ENCODE data around the gene SIGLEC12. TPM values are rescaled to one million over a fixed set of nuclear protein-coding genes. Genes with fewer than 3 reads are reported as not detected.

The SIGLEC12 gene
- total RNA-seq, 4 donors from 2014 or later = 0.31 to 0.85 TPM; not detected in 2

DNA sequence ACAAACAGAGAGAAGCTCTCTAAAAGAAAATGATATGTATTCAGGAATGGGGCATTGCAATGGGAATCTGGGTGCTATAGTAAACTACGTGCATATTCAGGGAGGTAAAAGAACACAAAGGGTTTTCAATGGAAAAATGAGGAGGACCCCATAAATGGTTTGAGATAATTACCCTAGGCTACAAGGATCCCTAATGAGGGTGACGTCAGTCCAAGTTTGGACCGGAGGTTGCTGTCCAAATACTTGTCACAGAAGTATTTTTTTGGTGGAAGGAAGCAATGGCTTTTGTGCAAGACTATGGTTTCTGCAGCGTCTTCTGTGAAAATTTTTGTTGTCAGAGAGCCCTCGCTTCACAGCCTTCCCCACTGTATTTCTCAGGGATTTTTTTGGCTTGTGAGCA is 24.3 kb downstream of the SIGLEC12 start:
- H3K4me3 ChIP-seq = no peak overlapping the region
- TF ChIP-seq POLR2A (IDR thresholded peaks at IDR 0.05) (no peak), POLR2AphosphoS5 (IDR thresholded peaks at IDR 0.05) (no peak)
- 51 to 58% methylated on average over 3 to 5 of the region's 5 CpGs for WGBS, 2 donors (ENCODE audit: low coverage in 1 of 2)
- H3K4me1 ChIP-seq = no peaks in the 10 kb centered on the region
- H3K36me3 ChIP-seq = no peaks in the 10 kb centered on the region
- H3K27me3 ChIP-seq = peaks cover 74% of the 10 kb centered on the region
- H3K9me3 ChIP-seq = no peaks in the 10 kb centered on the region
- no peak overlapping the region for H3K27ac ChIP-seq
- no peak for ATAC-seq

DNA sequence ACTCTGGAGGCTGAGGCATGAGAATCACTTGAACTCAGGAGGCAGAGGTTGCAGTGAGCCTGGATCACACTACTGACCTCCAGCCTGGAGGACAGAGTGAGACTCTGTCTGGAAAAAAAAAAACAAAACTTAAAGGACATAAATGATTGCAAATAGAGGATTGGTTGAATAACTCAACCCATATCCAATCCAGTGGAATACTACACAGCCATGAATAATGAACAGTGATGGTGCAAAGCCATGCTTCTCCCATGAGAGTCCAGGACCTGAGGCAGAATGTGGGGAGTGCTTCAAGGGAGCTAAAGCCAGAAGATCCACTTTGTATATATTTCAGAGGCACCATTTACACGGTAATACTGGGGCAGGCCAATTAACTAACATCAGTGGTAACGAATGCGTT is 25.4 kb downstream of the SIGLEC12 start:
- H3K27me3 ChIP-seq = peaks cover 68% of the 10 kb centered on the region

DNA sequence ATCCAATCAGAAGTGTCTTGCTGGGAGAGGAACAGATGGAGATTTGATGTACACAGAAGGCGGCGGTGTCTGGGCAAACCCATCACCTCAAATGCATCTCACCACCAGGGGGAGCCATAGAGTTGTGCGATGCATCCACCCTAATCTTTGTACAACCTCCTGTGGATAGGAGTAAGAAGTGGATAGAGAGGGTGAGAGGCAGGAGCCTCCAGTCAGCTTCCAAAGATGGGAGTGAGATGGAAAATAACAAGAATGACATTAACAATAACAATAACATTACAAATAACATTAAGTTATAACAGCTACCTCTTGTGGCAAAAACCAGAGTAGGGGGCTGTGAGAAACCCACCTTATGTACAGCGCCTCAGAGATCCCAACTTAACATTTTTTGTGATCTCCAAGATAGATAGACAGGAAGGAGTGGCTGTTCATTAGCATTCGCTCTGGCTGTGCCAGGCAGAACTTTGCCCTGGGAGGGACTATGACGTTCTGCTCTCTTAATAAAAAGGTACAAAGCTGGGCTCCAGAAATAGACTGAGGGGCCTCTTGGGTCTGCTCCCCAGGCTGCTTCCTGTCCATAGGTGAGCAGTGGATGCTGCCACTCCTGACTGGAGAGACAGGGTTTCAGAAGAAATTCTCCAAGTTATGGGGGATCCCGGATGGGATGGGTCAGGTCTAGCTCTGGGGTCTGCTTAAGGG is 28.4 kb downstream of the SIGLEC12 start:
- WGBS, 2 donors (ENCODE audit: low coverage in 1 of 2) = 31 to 33% methylated on average over 2 to 7 of the region's 7 CpGs
- ATAC-seq = no peak
- Histone ChIP-seq H3K27ac (no peak overlapping the region), H3K4me1 (no peaks in the 10 kb centered on the region), H3K9me3 (no peaks in the 10 kb centered on the region), H3K4me3 (no peak overlapping the region), H3K27me3 (peaks cover 56% of the 10 kb centered on the region), H3K36me3 (no peaks in the 10 kb centered on the region)
- TF ChIP-seq CTCF (IDR thresholded peaks at IDR 0.05) (peak; percentile 70 to 90 (median 82)), POLR2A (IDR thresholded peaks at IDR 0.05) (no peak)

More for the DNA sequence above, 25.4 kb downstream of the SIGLEC12 start:
- no peaks in the 10 kb centered on the region for H3K4me1 ChIP-seq
- WGBS, 2 donors (ENCODE audit: low coverage in 1 of 2) = 69 to 90% methylated on average over 2 to 3 of the region's 3 CpGs
- no peaks in the 10 kb centered on the region for H3K36me3 ChIP-seq
- TF ChIP-seq CTCF (IDR thresholded peaks at IDR 0.05) (no peak), POLR2A (IDR thresholded peaks at IDR 0.05) (no peak), EP300 (IDR thresholded peaks at IDR 0.05) (no peak), POLR2AphosphoS5 (IDR thresholded peaks at IDR 0.05) (no peak)
- no peak overlapping the region for H3K4me3 ChIP-seq
- H3K9me3 ChIP-seq = no peaks in the 10 kb centered on the region
- no peak overlapping the region for H3K27ac ChIP-seq
- no peak for ATAC-seq

DNA sequence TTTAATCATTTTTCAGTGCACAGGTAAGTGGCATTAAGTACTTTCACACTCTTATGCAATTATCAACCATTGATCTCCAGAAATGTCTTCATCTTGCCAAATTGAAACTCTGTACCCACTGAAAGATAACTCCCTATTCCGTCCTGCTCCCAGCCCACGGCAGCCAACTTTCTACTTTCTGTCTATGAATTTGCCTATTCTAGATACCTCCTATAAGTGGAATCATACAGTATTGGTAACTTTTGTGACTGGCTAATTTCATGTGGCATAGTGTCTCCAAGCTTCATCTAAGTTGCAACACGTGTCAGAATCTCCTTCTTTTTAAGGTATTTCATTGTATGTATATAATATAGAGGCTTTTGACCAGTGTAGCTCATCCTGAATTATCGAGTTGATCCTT is 29.0 kb downstream of the SIGLEC12 start:
- H3K4me3 ChIP-seq = no peak overlapping the region
- TF ChIP-seq CTCF (IDR thresholded peaks at IDR 0.05) (no peak), EP300 (IDR thresholded peaks at IDR 0.05) (no peak), POLR2AphosphoS5 (IDR thresholded peaks at IDR 0.05) (no peak), POLR2A (IDR thresholded peaks at IDR 0.05) (no peak)
- no peak overlapping the region for H3K27ac ChIP-seq
- H3K4me1 ChIP-seq = no peaks in the 10 kb centered on the region
- H3K27me3 ChIP-seq = peaks cover 57% of the 10 kb centered on the region
- ATAC-seq = no peak
- WGBS, 2 donors (ENCODE audit: low coverage in 1 of 2) = 13 to 15% methylated on average over 3 to 4 of the region's 4 CpGs
- H3K36me3 ChIP-seq = no peaks in the 10 kb centered on the region
- H3K9me3 ChIP-seq = no peaks in the 10 kb centered on the region

DNA sequence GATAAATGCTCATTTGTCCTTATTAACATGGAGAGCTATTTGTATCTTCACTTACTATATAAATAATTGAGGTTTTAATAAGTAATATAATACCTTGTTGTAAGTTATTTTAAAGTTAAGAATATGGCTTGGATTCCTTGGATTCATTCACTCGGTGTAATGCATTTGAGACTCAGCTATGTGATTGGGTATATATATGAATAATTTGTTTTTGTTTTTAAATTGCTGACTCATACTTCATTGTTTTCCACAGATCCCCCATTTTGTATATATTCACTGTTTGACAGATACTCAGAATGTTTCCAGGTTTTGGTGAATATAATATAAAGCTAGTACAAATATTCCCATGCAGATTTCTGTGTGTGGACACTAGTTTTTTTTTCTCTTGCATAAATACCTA is 30.1 kb downstream of the SIGLEC12 start:
- Histone ChIP-seq H3K27me3 (peaks cover 57% of the 10 kb centered on the region), H3K9me3 (no peaks in the 10 kb centered on the region), H3K4me3 (no peak overlapping the region), H3K4me1 (no peaks in the 10 kb centered on the region), H3K27ac (no peak overlapping the region), H3K36me3 (no peaks in the 10 kb centered on the region)
- 45 to 62% methylated on average over 1 of the region's 1 CpG for WGBS, 2 donors (ENCODE audit: low coverage in 1 of 2)
- TF ChIP-seq POLR2AphosphoS5 (IDR thresholded peaks at IDR 0.05) (no peak), POLR2A (IDR thresholded peaks at IDR 0.05) (no peak), CTCF (IDR thresholded peaks at IDR 0.05) (no peak)
- no peak for ATAC-seq

All from gastroesophageal sphincter (tissue), 4 donors.